GM23338 (cell line): ENCODE measurements around the gene FAF1. TPM values are rescaled to one million over a fixed set of nuclear protein-coding genes. Genes with fewer than 3 reads are reported as not detected.

Experiments
- ATAC-seq: fragments of 200-7000 bp; cut with Tn5 transposase; 3 replicates; pipeline ENCODE4 v1.9.1; 2020
- DNase-seq: peaks from one replicate; pipeline ENCODE4 v3.0.0-alpha.2; 2015; ENCODE audit warnings: low spot score
- H2AFZ ChIP-seq: fragments of 200-600 bp; sonication (generic); 2 replicates; pipeline ENCODE4 v1.8.0; 2016; ENCODE audit warnings: antibody characterized with exemption, mild to moderate bottlenecking, moderate library complexity
- H3F3A ChIP-seq: fragments of 200-600 bp; sonication (generic); replicated peaks from 2 replicates; pipeline ENCODE4 v1.8.0; 2017; ENCODE audit warnings: antibody characterized with exemption, mixed run types, low read depth
- H3K27ac ChIP-seq: fragments of 200-600 bp; sonication (generic); 2 replicates; pipeline ENCODE4 v1.6.1; 2016; ENCODE audit warnings: low read depth
- H3K27me3 ChIP-seq: fragments of 200-600 bp; sonication (generic); 2 replicates; pipeline ENCODE4 v1.8.0; 2016; ENCODE audit warnings: mild to moderate bottlenecking, mixed run types, moderate library complexity; ENCODE audit not compliant: insufficient read depth
- H3K36me3 ChIP-seq: fragments of 200-600 bp; sonication (generic); 2 replicates; pipeline ENCODE4 v1.8.0; 2016; ENCODE audit warnings: mild to moderate bottlenecking; ENCODE audit not compliant: insufficient read depth
- H3K4me1 ChIP-seq: fragments of 200-600 bp; sonication (generic); 2 replicates; pipeline ENCODE4 v1.8.0; 2016; ENCODE audit warnings: mild to moderate bottlenecking, moderate library complexity; ENCODE audit not compliant: insufficient read depth
- H3K4me2 ChIP-seq: fragments of 200-600 bp; sonication (generic); 2 replicates; pipeline ENCODE4 v1.7.1; 2017; ENCODE audit warnings: mixed run types
- H3K4me3 ChIP-seq: fragments of 200-600 bp; sonication (generic); 2 replicates; pipeline ENCODE4 v1.6.1; 2016; ENCODE audit warnings: mixed run types
- H3K79me2 ChIP-seq: fragments of 200-600 bp; sonication (generic); replicated peaks from 2 replicates; pipeline ENCODE4 v1.8.0; 2017; ENCODE audit warnings: mild to moderate bottlenecking; ENCODE audit not compliant: insufficient read depth
- H3K9me2 ChIP-seq: fragments of 200-600 bp; sonication (generic); 2 replicates; pipeline ENCODE4 v1.8.0; 2017; ENCODE audit not compliant: insufficient read depth
- H4K20me1 ChIP-seq: fragments of 200-600 bp; sonication (generic); replicated peaks from 2 replicates; pipeline ENCODE4 v1.8.0; 2017; ENCODE audit warnings: mild to moderate bottlenecking; ENCODE audit not compliant: insufficient read depth
- H3K27ac Mint-ChIP-seq: 2 replicates; pipeline ENCODE4 v1.8.0; 2020; ENCODE audit warnings: inconsistent platforms, mild to moderate bottlenecking, moderate library complexity, mixed read lengths
- H3K27me3 Mint-ChIP-seq: 3 replicates; pipeline ENCODE4 v1.8.0; 2022; ENCODE audit warnings: low read depth, mild to moderate bottlenecking, moderate library complexity, mixed read lengths, inconsistent platforms; ENCODE audit not compliant: insufficient read depth, poor library complexity
- H3K36me3 Mint-ChIP-seq: 3 replicates; pipeline ENCODE4 v1.8.0; 2021; ENCODE audit warnings: low read depth, mild to moderate bottlenecking, inconsistent platforms, moderate library complexity, mixed read lengths
- H3K4me1 Mint-ChIP-seq: 3 replicates; pipeline ENCODE4 v1.8.0; 2020; ENCODE audit warnings: mild to moderate bottlenecking, inconsistent platforms, mixed read lengths
- H3K4me3 Mint-ChIP-seq: 3 replicates; pipeline ENCODE4 v1.8.0; 2021; ENCODE audit warnings: moderate library complexity, mild to moderate bottlenecking, inconsistent platforms, mixed read lengths
- H3K9me3 Mint-ChIP-seq: 3 replicates; pipeline ENCODE4 v1.8.0; 2020; ENCODE audit warnings: moderate library complexity, mild to moderate bottlenecking, inconsistent platforms, mixed read lengths
- CREB1 ChIP-seq: fragments of 250-450 bp; sonication (Bioruptor Pico); IDR thresholded peaks from 2 replicates; pipeline ENCODE4 v1.5.0; 2020; ENCODE audit warnings: low read depth, mild to moderate bottlenecking, moderate library complexity
- CTCF ChIP-seq, 2 experiments: fragments of 200-600 bp in 1 of 2; sonication (generic) in 1 of 2; conservative IDR thresholded peaks; 2 replicates each; pipeline versions ENCODE4 v1.5.1 to v1.6.1; 2016 to 2017; ENCODE audit warnings: antibody characterized with exemption in 2 of 2, low read depth in 2 of 2, mild to moderate bottlenecking in 2 of 2, moderate library complexity in 1 of 2
- ETS1 ChIP-seq: IDR thresholded peaks from 2 replicates; pipeline ENCODE4 v1.6.1; 2016; ENCODE audit warnings: antibody characterized with exemption
- EZH2 ChIP-seq: fragments of 200-600 bp; sonication (generic); IDR thresholded peaks from one replicate; pipeline ENCODE4 v1.8.0; 2017; ENCODE audit warnings: antibody characterized with exemption, mild to moderate bottlenecking, low read depth; ENCODE audit not compliant: unreplicated experiment
- EZH2phosphoT487 ChIP-seq: fragments of 200-600 bp; sonication (generic); IDR thresholded peaks from one replicate; pipeline ENCODE4 v1.8.1; 2018; ENCODE audit warnings: antibody characterized with exemption; ENCODE audit not compliant: unreplicated experiment
- JUNB ChIP-seq: IDR thresholded peaks from one replicate; pipeline ENCODE4 v1.6.1; 2016; ENCODE audit warnings: antibody characterized with exemption; ENCODE audit not compliant: unreplicated experiment
- NANOG ChIP-seq: IDR thresholded peaks from 2 replicates; pipeline ENCODE4 v1.6.1; 2016; ENCODE audit warnings: antibody characterized with exemption, borderline replicate concordance
- POLR2AphosphoS5 ChIP-seq: IDR thresholded peaks from 2 replicates; pipeline ENCODE4 v1.6.1; 2016; ENCODE audit warnings: antibody characterized with exemption, low read depth
- STAT1 ChIP-seq: IDR thresholded peaks from one replicate; pipeline ENCODE4 v1.6.1; 2016; ENCODE audit warnings: antibody characterized with exemption; ENCODE audit not compliant: unreplicated experiment
- ZNF114 ChIP-seq: fragments of 250-450 bp; sonication (Bioruptor Pico); IDR thresholded peaks from 2 replicates; pipeline ENCODE4 v1.5.0; 2020; ENCODE audit warnings: mild to moderate bottlenecking, moderate library complexity
- ZNF331 ChIP-seq: fragments of 250-450 bp; sonication (Bioruptor Pico); IDR thresholded peaks from 2 replicates; pipeline ENCODE4 v1.5.0; 2020; ENCODE audit warnings: low read depth, mild to moderate bottlenecking, moderate library complexity
- polyA plus RNA-seq: library from polyadenylated mRNA; unstranded; fragments of >200 nt; fragmentation: Nextera tagmentation; extraction: Ambion mirVana; gene quantifications from 2 replicates; pipeline ENCODE4 v1.2.1, GENCODE V29; 2016
- total RNA-seq: library from RNA; depleted of rRNA; stranded (reverse); fragments of >200 nt; shearing (Covaris generic); gene quantifications from 2 replicates; pipeline ENCODE4 v1.2.3, GENCODE V29; 2014

FAF1 gene
- total and polyA plus RNA-seq, 2 experiments from 2014 or later, result 24.1 to 53.2 TPM

GRCh38 chr1:50981741-50982140, 21.7 kb upstream of the FAF1 start (continued):
- TF ChIP-seq ETS1 (no peak), JUNB (no peak), ZNF331 (CRISPR knock-in tag) (no peak)

GRCh38 chr1:50980505-50980904, 20.4 kb upstream of the FAF1 start:
- Histone ChIP-seq H3K4me2 (no peak overlapping the region), H3K27me3 (peaks cover 94% of the 10 kb centered on the region), H3F3A (0 out of 2 replicates have a peak, but pooled peaks cover 6% of the 10 kb centered on the region), H4K20me1 (peaks cover 6% of the 10 kb centered on the region; the same call in 1 of the 2 replicates), H3K4me1 (peaks cover 21% of the 10 kb centered on the region), H3K79me2 (no peaks in the 10 kb centered on the region), H3K27ac (no peak overlapping the region), H3K9me2 (no peaks in the 10 kb centered on the region), H3K4me3 (no peak overlapping the region), H3K36me3 (no peaks in the 10 kb centered on the region), H2AFZ (no peak overlapping the region)
- Mint-ChIP-seq H3K9me3 (no peaks in the 10 kb centered on the region; the same call in 2 of the 3 replicates), H3K4me3 (no peak overlapping the region), H3K36me3 (no peaks in the 10 kb centered on the region), H3K27me3 (peaks cover 62% of the 10 kb centered on the region), H3K27ac (no peak overlapping the region), H3K4me1 (peaks cover 19% of the 10 kb centered on the region)
- TF ChIP-seq STAT1 (no peak), EZH2 (peak; percentile 32)
- DNase-seq (no peak), ATAC-seq (no peak)

- Histone ChIP-seq H3K4me3 (no peak overlapping the region), H3K4me2 (no peak overlapping the region), H3K27ac (no peak overlapping the region), H3K27me3 (peaks cover 96% of the 10 kb centered on the region), H2AFZ (no peak overlapping the region), H3K79me2 (no peaks in the 10 kb centered on the region), H3K9me2 (no peaks in the 10 kb centered on the region), H3K4me1 (peaks cover 23% of the 10 kb centered on the region), H3K36me3 (no peaks in the 10 kb centered on the region), H4K20me1 (peaks cover 12% of the 10 kb centered on the region), H3F3A (peaks cover 7% of the 10 kb centered on the region)
- no peaks in the 10 kb centered on the region for H3K36me3 Mint-ChIP-seq
- no peak for DNase-seq
- H3K4me3 Mint-ChIP-seq, result no peak overlapping the region
- peaks cover 19% of the 10 kb centered on the region for H3K4me1 Mint-ChIP-seq
- ATAC-seq, result no peak
- peaks cover 65% of the 10 kb centered on the region for H3K27me3 Mint-ChIP-seq
- H3K27ac Mint-ChIP-seq, result no peak overlapping the region
- TF ChIP-seq NANOG, result no peak
- no peaks in the 10 kb centered on the region; the same call in 2 of the 3 replicates for H3K9me3 Mint-ChIP-seq
Measured at GRCh38 chr1:50979937-50980336, 19.9 kb upstream of the FAF1 start.

- ATAC-seq (no peak), DNase-seq (no peak)
- H3K36me3 Mint-ChIP-seq, result no peaks in the 10 kb centered on the region
- H3F3A ChIP-seq, result peaks cover 14% of the 10 kb centered on the region
- H3K36me3 ChIP-seq, result no peaks in the 10 kb centered on the region
- H4K20me1 ChIP-seq, result peaks cover 20% of the 10 kb centered on the region
- H3K27me3 Mint-ChIP-seq, result peaks cover 71% of the 10 kb centered on the region
- peaks cover 26% of the 10 kb centered on the region for H3K4me1 ChIP-seq
- peaks cover 19% of the 10 kb centered on the region for H3K4me1 Mint-ChIP-seq
- H3K9me3 Mint-ChIP-seq, result no peaks in the 10 kb centered on the region; the same call in 2 of the 3 replicates
- no peak overlapping the region for H3K27ac ChIP-seq
- no peak overlapping the region for H2AFZ ChIP-seq
- H3K4me3 ChIP-seq, result peak overlapping the region; percentile 65
- no peak overlapping the region for H3K27ac Mint-ChIP-seq
- peaks cover 96% of the 10 kb centered on the region for H3K27me3 ChIP-seq
- H3K4me2 ChIP-seq, result peak overlapping the region; percentile 78
- no peaks in the 10 kb centered on the region for H3K79me2 ChIP-seq
- H3K4me3 Mint-ChIP-seq, result peak overlapping the region; percentile 71
- no peaks in the 10 kb centered on the region for H3K9me2 ChIP-seq
- no peak for TF ChIP-seq CREB1
- TF ChIP-seq ETS1, result no peak
- no peak for TF ChIP-seq EZH2phosphoT487
- TF ChIP-seq ZNF114 (CRISPR knock-in tag), result no peak
- TF ChIP-seq STAT1, result no peak
- TF ChIP-seq POLR2AphosphoS5, result no peak
- TF ChIP-seq EZH2, result no peak
- no peak for TF ChIP-seq CTCF (conservative IDR thresholded peaks at IDR 0.05; ENCODE audit: low read depth in 2 of 2)
Measured at GRCh38 chr1:50978852-50979781, 19.1 kb upstream of the FAF1 start.
